A673 (cell line): ENCODE data around the gene ZDHHC11B. TPM values are rescaled to one million over a fixed set of nuclear protein-coding genes. Genes with fewer than 3 reads are reported as not detected.

ENCODE experiments used
- BruUV-seq: library from RNA; stranded (reverse); fragments of 400-500 nt; replicated peaks from 2 replicates; lab custom pipeline; 2021; lab: Mats Ljungman, UMichigan
- CTCF ChIA-PET: fragments of 300-600 bp; sonication (Branson Sonifier 250); formaldehyde crosslinking; loops from one replicate; lab custom pipeline; 2022; ENCODE audit warnings: antibody characterized with exemption; lab: Charles Lee
- POLR2A ChIA-PET: fragments of 300-600 bp; sonication (Branson Sonifier 250); formaldehyde crosslinking; loops from one replicate; lab custom pipeline; 2022; ENCODE audit warnings: antibody characterized with exemption; ENCODE audit not compliant: low non-redundant PET; lab: Charles Lee
- DNase-seq: peaks from one replicate; pipeline ENCODE4 v3.0.0-alpha.2; 2015; ENCODE audit warnings: low spot score
- H3K27ac ChIP-seq: fragments of 200-600 bp; sonication (generic); 2 replicates; pipeline ENCODE4 v1.5.1; 2016; ENCODE audit warnings: mixed run types, low read depth, mild to moderate bottlenecking, mixed read lengths, antibody characterized with exemption, low read length; ENCODE audit not compliant: poor library complexity, severe bottlenecking
- H3K27me3 ChIP-seq: fragments of 200-600 bp; sonication (generic); replicated peaks from 2 replicates; pipeline ENCODE4 v1.6.1; 2017; ENCODE audit warnings: mixed run types, low read depth, mild to moderate bottlenecking, mixed read lengths, antibody characterized with exemption, low read length; ENCODE audit not compliant: insufficient read depth, poor library complexity
- H3K36me3 ChIP-seq: fragments of 200-600 bp; sonication (generic); 2 replicates; pipeline ENCODE4 v1.6.1; 2016; ENCODE audit warnings: mixed run types, mild to moderate bottlenecking, mixed read lengths, antibody characterized with exemption, low read length; ENCODE audit not compliant: insufficient read depth, poor library complexity, severe bottlenecking
- H3K4me1 ChIP-seq: fragments of 200-600 bp; sonication (generic); 2 replicates; pipeline ENCODE4 v1.6.1; 2017; ENCODE audit warnings: mixed run types, mild to moderate bottlenecking, mixed read lengths, antibody characterized with exemption, low read length; ENCODE audit not compliant: insufficient read depth, poor library complexity, severe bottlenecking
- H3K4me3 ChIP-seq: fragments of 200-600 bp; sonication (generic); 2 replicates; pipeline ENCODE4 v1.5.1; 2016; ENCODE audit warnings: low read depth, mixed run types, mild to moderate bottlenecking, mixed read lengths, low read length; ENCODE audit not compliant: poor library complexity, severe bottlenecking
- H3K9me3 ChIP-seq: fragments of 200-600 bp; sonication (generic); 2 replicates; pipeline ENCODE4 v1.6.1; 2016; ENCODE audit warnings: mixed run types, low read depth, mild to moderate bottlenecking, mixed read lengths, antibody characterized with exemption, low read length; ENCODE audit not compliant: poor library complexity, severe bottlenecking
- EZH2 ChIP-seq: fragments of 200-600 bp; sonication (generic); IDR thresholded peaks from 2 replicates; pipeline ENCODE4 v1.6.1; 2017; ENCODE audit warnings: borderline replicate concordance, low read depth, mild to moderate bottlenecking, mixed read lengths, antibody characterized with exemption, low read length; ENCODE audit not compliant: poor library complexity, severe bottlenecking
- intact Hi-C: fragments of 100-400 bp; cut with micrococcal nuclease; formaldehyde crosslinking; loops from one replicate; pipeline ENCODE4 v1.10.0; 2022; ENCODE audit not compliant: unreplicated experiment
- total RNA-seq: library from RNA; stranded (reverse); gene quantifications from 2 replicates; pipeline ENCODE4 v1.2.3, GENCODE V29; 2021
- TF ChIP-seq, protein P1 (sequence below): fragments of 300-800, 200-600 bp; sonication (generic); conservative IDR thresholded peaks from 2 replicates; pipeline ENCODE4 v1.5.1; 2017; ENCODE audit warnings: low read depth, mild to moderate bottlenecking, antibody characterized with exemption, low read length, moderate library complexity, mixed read lengths

ZDHHC11B gene
- total RNA-seq, 1 experiment from 2014 or later = 1.3 TPM

DNA sequence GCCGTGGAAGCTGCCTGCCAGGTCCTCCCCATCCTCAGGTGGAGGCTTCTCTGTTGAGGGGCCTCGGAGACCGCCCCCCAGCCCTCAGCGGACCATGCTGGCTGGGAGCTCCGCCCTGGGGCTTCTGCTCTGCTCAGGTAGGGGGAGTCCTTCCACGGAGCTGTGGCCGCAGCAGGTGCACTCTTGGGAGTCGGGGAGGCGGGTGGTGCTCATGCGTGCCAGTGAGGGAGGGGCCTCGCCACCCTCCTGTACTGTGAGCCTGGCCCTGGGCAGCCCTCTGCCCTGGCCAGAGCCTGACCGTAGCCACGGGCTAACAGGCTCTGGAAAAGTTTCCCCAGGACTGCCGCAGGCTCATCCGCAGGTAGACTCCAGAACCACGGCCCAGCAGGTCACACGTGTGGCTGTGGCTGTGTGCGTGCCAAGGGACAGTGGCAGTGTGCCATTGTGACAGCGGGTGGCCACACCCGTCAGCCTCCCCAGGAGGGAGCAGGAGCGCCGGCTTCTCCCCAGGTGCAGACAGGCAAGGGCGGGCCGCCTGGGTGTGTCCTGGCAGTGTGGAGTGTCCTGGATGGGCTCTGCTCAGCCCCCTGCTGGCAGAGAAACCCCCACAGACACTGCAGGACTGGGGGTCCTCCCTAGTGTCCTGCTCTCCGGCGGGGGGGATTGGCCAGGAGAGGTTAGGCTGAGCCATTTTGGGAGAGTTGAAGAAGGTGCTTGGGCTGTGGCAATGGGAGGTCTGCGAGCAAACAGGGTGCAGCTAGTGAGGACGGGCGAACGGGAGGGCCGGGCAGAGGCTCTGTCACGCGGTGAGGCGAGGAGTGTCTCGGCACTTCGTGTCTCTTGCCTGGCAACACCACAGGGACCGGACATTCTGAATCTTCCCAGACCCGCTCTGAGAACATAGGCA is 120.8 kb downstream of the ZDHHC11B start:
- no peak overlapping the region for H3K27ac ChIP-seq
- no peak for DNase-seq
- TF ChIP-seq EZH2 = no peak
- TF ChIP-seq, protein P1, sequence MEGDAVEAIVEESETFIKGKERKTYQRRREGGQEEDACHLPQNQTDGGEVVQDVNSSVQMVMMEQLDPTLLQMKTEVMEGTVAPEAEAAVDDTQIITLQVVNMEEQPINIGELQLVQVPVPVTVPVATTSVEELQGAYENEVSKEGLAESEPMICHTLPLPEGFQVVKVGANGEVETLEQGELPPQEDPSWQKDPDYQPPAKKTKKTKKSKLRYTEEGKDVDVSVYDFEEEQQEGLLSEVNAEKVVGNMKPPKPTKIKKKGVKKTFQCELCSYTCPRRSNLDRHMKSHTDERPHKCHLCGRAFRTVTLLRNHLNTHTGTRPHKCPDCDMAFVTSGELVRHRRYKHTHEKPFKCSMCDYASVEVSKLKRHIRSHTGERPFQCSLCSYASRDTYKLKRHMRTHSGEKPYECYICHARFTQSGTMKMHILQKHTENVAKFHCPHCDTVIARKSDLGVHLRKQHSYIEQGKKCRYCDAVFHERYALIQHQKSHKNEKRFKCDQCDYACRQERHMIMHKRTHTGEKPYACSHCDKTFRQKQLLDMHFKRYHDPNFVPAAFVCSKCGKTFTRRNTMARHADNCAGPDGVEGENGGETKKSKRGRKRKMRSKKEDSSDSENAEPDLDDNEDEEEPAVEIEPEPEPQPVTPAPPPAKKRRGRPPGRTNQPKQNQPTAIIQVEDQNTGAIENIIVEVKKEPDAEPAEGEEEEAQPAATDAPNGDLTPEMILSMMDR = no peak
- no peak overlapping the region for H3K4me3 ChIP-seq
- H3K27me3 ChIP-seq = no peaks in the 10 kb centered on the region
- H3K4me1 ChIP-seq = no peaks in the 10 kb centered on the region
- intact Hi-C loops = no loop called here
- ChIA-PET CTCF (no interaction called here), POLR2A (no interaction called here)
- H3K9me3 ChIP-seq = no peaks in the 10 kb centered on the region
- peaks cover 24% of the 10 kb centered on the region for H3K36me3 ChIP-seq
- BruUV-seq = no TSS peak

DNA sequence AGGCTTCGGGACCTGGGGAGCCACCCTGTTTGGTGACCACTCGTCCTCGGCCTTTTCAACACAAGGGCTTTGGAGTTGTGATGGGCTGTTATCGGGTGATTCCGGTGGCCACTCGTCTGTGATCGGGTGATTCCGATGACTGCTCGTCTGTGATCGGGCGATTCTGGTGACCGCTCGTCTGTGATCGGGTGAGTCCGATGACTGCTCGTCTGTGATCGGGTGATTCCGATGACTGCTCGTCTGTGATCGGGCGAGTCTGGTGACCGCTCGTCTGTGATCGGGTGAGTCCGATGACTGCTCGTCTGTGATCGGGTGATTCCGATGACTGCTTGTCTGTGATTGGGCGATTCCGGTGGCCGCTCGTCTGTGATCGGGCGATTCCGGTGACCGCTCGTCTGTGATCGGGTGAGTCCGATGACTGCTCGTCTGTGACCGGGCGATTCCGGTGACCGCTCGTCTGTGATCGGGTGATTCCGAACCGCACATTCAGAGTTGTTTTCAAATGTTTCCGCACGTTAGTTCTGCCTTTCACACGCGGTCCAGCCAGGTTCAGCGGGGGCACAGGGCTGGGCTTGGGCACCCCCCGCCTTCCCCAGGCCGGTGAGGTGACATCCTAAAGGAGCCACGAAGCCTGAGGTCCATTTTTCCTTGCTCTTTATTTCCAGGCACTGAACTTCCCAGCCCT is 121.6 kb downstream of the ZDHHC11B start:
- H3K27me3 ChIP-seq = no peaks in the 10 kb centered on the region
- no peak overlapping the region for H3K27ac ChIP-seq
- H3K36me3 ChIP-seq = peaks cover 30% of the 10 kb centered on the region
- TF ChIP-seq EZH2 = no peak
- TF ChIP-seq, protein P1 = no peak
- BruUV-seq = no TSS peak
- no peaks in the 10 kb centered on the region for H3K4me1 ChIP-seq
- ChIA-PET CTCF (no interaction called here), POLR2A (no interaction called here)
- intact Hi-C loops = no loop called here
- no peaks in the 10 kb centered on the region for H3K9me3 ChIP-seq
- DNase-seq = no peak
- no peak overlapping the region for H3K4me3 ChIP-seq

DNA sequence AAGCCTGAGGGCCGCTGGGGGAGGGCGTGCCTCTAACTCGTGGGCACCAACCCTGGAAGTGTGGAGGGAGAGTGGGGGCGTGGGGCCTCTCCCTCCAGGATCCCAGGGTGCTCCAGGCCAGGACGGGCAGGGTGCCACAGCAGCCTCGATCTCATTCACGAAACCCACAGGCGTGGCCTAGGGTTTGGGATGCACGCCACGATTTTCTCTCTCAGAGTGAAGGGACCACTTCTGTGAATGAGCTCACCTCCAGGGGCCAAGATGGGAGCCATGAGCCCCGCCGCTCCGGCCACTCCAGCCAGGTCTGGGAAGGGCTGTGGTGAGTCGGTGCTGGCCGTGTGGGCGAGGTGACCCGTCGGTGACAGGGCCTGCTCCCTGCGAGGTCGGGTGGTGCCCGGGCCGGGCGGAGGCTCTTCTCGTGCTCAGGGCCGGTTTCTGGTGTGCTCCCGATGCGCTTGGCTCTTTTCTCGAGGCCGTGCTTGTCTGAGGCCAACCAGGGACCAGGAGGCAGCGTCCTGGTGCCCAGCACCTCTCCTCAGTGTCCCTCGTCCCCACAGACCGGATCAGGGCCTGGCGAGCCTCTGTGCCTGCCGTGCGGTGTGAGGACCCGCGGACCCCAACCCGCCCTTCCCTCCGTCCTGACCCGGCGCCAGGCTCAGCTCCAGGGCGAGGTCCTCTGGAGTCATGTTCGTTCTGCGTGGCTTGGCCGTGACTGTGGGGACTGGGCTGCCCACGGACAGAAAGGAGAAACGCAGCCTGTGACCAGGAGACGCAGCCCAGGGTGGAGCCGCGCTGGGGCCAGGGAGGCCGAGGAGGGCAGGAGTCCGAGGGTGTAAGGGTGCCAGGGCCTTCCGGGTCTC is 122.4 kb downstream of the ZDHHC11B start:
- POLR2A ChIA-PET = no interaction called here

More for the DNA sequence above, 122.4 kb downstream of the ZDHHC11B start:
- intact Hi-C loops = no loop called here
- H3K36me3 ChIP-seq = peaks cover 33% of the 10 kb centered on the region
- H3K4me3 ChIP-seq = no peak overlapping the region
- TF ChIP-seq, protein P1 = no peak
- TF ChIP-seq EZH2 = no peak
- no TSS peak for BruUV-seq
- no peak for DNase-seq
- CTCF ChIA-PET = no interaction called here
- H3K4me1 ChIP-seq = no peaks in the 10 kb centered on the region
- no peaks in the 10 kb centered on the region for H3K27me3 ChIP-seq
- H3K27ac ChIP-seq = no peak overlapping the region
- H3K9me3 ChIP-seq = no peaks in the 10 kb centered on the region
